TTC549 (cell line): ENCODE data around the gene ATP13A4.

ENCODE experiments used
- FAIRE-seq: peaks from 2 replicates; lab custom pipeline; 2012; peaks lifted over from hg19 to GRCh38; lab: Jason Lieb, UNC

ATP13A4 gene

GRCh38 chr3:193499136-193499770 lies 55.4 kb downstream of the ATP13A4 start:
- no peak for FAIRE-seq

- no peak for FAIRE-seq
Observed at GRCh38 chr3:193498215-193498614, 56.5 kb downstream of the ATP13A4 start.

GRCh38 chr3:193496658-193497057 lies 58.0 kb downstream of the ATP13A4 start:
- FAIRE-seq: no peak

- FAIRE-seq: no peak
Observed at GRCh38 chr3:193491026-193491425, 63.7 kb downstream of the ATP13A4 start.

GRCh38 chr3:193490580-193490979 lies 64.1 kb downstream of the ATP13A4 start:
- FAIRE-seq: no peak

GRCh38 chr3:193489949-193490348 lies 64.7 kb downstream of the ATP13A4 start:
- FAIRE-seq: no peak

- FAIRE-seq: no peak
Observed at GRCh38 chr3:193488741-193489140, 66.0 kb downstream of the ATP13A4 start.

GRCh38 chr3:193483988-193484539 lies 70.6 kb downstream of the ATP13A4 start:
- no peak for FAIRE-seq

GRCh38 chr3:193481436-193481835 lies 73.3 kb downstream of the ATP13A4 start:
- no peak for FAIRE-seq

- FAIRE-seq: no peak
Observed at GRCh38 chr3:193474446-193474845, 80.2 kb downstream of the ATP13A4 start.

- no peak for FAIRE-seq
Observed at GRCh38 chr3:193470710-193471109, 84.0 kb downstream of the ATP13A4 start.

GRCh38 chr3:193465992-193466608 lies 88.6 kb downstream of the ATP13A4 start:
- FAIRE-seq: no peak

GRCh38 chr3:193464889-193465288 lies 89.8 kb downstream of the ATP13A4 start:
- FAIRE-seq: no peak

GRCh38 chr3:193457526-193457925 lies 97.2 kb downstream of the ATP13A4 start:
- FAIRE-seq: no peak

GRCh38 chr3:193452338-193452737 lies 102.4 kb downstream of the ATP13A4 start:
- no peak for FAIRE-seq

GRCh38 chr3:193451902-193452301 lies 102.8 kb downstream of the ATP13A4 start:
- FAIRE-seq: no peak

GRCh38 chr3:193446965-193447602 lies 107.6 kb downstream of the ATP13A4 start:
- no peak for FAIRE-seq

GRCh38 chr3:193439423-193439822 lies 115.3 kb downstream of the ATP13A4 start:
- FAIRE-seq: no peak

- no peak for FAIRE-seq
Observed at GRCh38 chr3:193418576-193419373, 135.9 kb downstream of the ATP13A4 start.

GRCh38 chr3:193416629-193417028 lies 138.1 kb downstream of the ATP13A4 start:
- FAIRE-seq: no peak

GRCh38 chr3:193407688-193408087 lies 147.0 kb downstream of the ATP13A4 start:
- FAIRE-seq: no peak

GRCh38 chr3:193407112-193407511 lies 147.6 kb downstream of the ATP13A4 start:
- FAIRE-seq: no peak

GRCh38 chr3:193403307-193403706 lies 151.4 kb downstream of the ATP13A4 start:
- FAIRE-seq: no peak
